ENCODE results near the gene PLEKHA3.

The PLEKHA3 gene

DNA sequence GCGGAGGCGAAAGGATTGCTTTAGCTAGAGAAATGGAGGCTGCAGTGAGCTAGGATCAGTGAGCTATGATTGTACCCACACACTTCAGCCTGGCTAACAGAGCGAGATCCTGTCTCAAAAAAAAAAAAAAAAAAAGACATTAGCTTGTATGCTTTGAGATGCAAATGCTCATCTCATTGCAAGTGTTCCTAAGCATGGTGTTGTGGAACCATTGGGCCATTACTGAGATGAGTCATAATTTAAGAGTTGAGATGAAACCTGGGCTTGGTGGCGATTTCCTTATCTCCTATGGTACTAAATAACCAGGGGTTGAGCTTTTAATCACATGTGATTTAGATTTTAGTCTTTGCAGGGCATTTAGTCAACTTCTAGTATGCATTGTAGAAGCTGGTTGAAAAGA lies 2.2 kb downstream of the PLEKHA3 start:
- TF ChIP-seq, protein P1, sequence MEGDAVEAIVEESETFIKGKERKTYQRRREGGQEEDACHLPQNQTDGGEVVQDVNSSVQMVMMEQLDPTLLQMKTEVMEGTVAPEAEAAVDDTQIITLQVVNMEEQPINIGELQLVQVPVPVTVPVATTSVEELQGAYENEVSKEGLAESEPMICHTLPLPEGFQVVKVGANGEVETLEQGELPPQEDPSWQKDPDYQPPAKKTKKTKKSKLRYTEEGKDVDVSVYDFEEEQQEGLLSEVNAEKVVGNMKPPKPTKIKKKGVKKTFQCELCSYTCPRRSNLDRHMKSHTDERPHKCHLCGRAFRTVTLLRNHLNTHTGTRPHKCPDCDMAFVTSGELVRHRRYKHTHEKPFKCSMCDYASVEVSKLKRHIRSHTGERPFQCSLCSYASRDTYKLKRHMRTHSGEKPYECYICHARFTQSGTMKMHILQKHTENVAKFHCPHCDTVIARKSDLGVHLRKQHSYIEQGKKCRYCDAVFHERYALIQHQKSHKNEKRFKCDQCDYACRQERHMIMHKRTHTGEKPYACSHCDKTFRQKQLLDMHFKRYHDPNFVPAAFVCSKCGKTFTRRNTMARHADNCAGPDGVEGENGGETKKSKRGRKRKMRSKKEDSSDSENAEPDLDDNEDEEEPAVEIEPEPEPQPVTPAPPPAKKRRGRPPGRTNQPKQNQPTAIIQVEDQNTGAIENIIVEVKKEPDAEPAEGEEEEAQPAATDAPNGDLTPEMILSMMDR (IDR thresholded peaks at IDR 0.05; ENCODE audit: low read depth, low read length) = no peak
- Histone ChIP-seq H3K9me3 (no peaks in the 10 kb centered on the region), H3K36me3 (no peaks in the 10 kb centered on the region), H3K27me3 (no peaks in the 10 kb centered on the region), H3K4me3 (ENCODE audit: low read depth, low read length) (no peak overlapping the region; the same call in 1 of the 2 replicates), H3K4me1 (peaks cover 4% of the 10 kb centered on the region; the same call in 1 of the 2 replicates)
- DNase-seq = no peak

- DNase-seq = peak; percentile 34
Measured at GRCh38 chr2:178484245-178485041, 4.2 kb downstream of the PLEKHA3 start.

DNA sequence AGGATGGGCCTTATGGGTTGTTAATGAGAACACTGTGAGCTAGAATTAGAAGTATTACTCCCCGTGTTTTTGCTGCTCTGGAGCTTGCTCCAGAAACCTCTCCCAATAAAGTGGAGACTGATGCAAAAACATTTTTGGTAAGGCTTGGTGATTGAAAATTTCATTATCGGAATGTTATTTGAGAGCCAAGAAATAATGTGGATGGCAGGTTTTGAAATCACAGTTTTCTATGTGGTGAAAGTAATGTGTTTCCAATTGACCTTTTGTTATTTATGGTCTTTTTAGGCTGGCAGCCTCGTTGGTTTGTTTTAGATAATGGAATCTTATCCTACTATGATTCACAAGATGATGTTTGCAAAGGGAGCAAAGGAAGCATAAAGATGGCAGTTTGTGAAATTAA lies 5.1 kb downstream of the PLEKHA3 start:
- no peaks in the 10 kb centered on the region for H3K27me3 ChIP-seq
- no peaks in the 10 kb centered on the region for H3K36me3 ChIP-seq
- no peaks in the 10 kb centered on the region for H3K4me1 ChIP-seq
- TF ChIP-seq, protein P1 (IDR thresholded peaks at IDR 0.05; ENCODE audit: low read depth, low read length) = no peak
- no peaks in the 10 kb centered on the region for H3K9me3 ChIP-seq
- no peak for DNase-seq
- no peak overlapping the region for H3K4me3 ChIP-seq (ENCODE audit: low read depth, low read length)

More at GRCh38 chr2:178484245-178485041, 4.2 kb downstream of the PLEKHA3 start:
- TF ChIP-seq, protein P1 (IDR thresholded peaks at IDR 0.05; ENCODE audit: low read depth, low read length) = no peak
- Histone ChIP-seq H3K27me3 (no peaks in the 10 kb centered on the region), H3K4me1 (peaks cover 3% of the 10 kb centered on the region; the same call in 1 of the 2 replicates), H3K36me3 (no peaks in the 10 kb centered on the region), H3K4me3 (ENCODE audit: low read depth, low read length) (no peak overlapping the region), H3K9me3 (no peaks in the 10 kb centered on the region)

DNA sequence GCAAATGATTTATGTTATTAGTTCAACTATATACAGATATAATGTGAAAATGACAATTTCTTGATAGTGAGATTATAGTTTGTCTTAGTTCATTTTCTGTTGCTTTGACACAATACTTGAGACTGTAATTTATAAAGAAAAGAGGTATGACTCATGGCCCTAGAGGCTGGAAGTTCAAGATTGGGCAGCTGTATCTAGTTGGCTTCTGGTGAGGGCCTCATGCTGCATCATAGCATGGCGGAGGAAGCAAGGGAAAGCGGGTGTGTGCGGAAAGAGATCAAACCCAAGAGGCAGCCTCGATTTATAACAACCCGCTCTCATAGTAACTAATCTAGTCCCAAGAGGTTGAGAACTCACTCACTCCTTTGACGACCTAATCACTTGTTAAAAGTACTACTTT lies 11.4 kb downstream of the PLEKHA3 start:
- Histone ChIP-seq H3K4me1 (no peaks in the 10 kb centered on the region), H3K27me3 (no peaks in the 10 kb centered on the region), H3K36me3 (no peaks in the 10 kb centered on the region), H3K4me3 (ENCODE audit: low read depth, low read length) (no peak overlapping the region), H3K9me3 (no peaks in the 10 kb centered on the region)
- TF ChIP-seq, protein P1 (IDR thresholded peaks at IDR 0.05; ENCODE audit: low read depth, low read length) = no peak
- no peak for DNase-seq

- DNase-seq = no peak
- Histone ChIP-seq H3K4me3 (ENCODE audit: low read depth, low read length) (no peak overlapping the region), H3K27me3 (no peaks in the 10 kb centered on the region), H3K9me3 (no peaks in the 10 kb centered on the region), H3K4me1 (no peaks in the 10 kb centered on the region), H3K36me3 (no peaks in the 10 kb centered on the region)
- TF ChIP-seq, protein P1 (IDR thresholded peaks at IDR 0.05; ENCODE audit: low read depth, low read length) = no peak
Measured at GRCh38 chr2:178496049-178496448, 15.8 kb downstream of the PLEKHA3 start.

DNA sequence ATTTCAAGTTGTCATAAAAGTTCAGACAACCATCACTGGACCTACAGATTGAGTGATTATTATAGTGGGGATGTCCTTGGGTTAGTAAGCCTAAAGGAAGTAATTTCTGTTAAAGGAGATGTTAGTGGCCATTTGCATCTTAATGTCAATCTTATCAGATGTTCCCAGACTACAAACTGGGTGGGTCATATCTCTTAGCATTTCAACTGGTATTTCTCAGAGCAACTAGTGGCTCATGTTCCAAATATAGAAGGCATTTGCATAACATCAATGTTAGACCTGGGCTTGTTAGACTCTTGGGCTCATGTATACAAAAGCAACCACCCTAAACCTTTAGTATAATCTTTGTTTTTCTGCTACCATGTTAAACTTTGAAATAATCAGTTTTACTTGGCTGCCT lies 17.9 kb downstream of the PLEKHA3 start:
- no peaks in the 10 kb centered on the region for H3K4me1 ChIP-seq
- no peak for DNase-seq
- no peaks in the 10 kb centered on the region for H3K9me3 ChIP-seq
- no peak overlapping the region for H3K4me3 ChIP-seq (ENCODE audit: low read depth, low read length)
- no peaks in the 10 kb centered on the region for H3K27me3 ChIP-seq
- H3K36me3 ChIP-seq = no peaks in the 10 kb centered on the region
- TF ChIP-seq, protein P1 (IDR thresholded peaks at IDR 0.05; ENCODE audit: low read depth, low read length) = no peak
